WI38 (cell line): ENCODE results near the gene CAPG.
A peak's percentile ranks its signal among the peaks of the same experiment; 100 is the strongest.
"Not testable (repeated sequence)": the region's sequence is repeated elsewhere in the genome, so short reads cannot be mapped to it uniquely, and the experiment has no call there.

Source experiments
- H3K4me3 ChIP-seq: 2 replicates; pipeline ENCODE4 v1.5.1; 2011; ENCODE audit warnings: low read depth, mild to moderate bottlenecking, control low read depth, low read length
- CTCF ChIP-seq: IDR thresholded peaks from 2 replicates; pipeline ENCODE4 v1.5.1; 2012; ENCODE audit warnings: low read depth, mild to moderate bottlenecking, control low read depth, low read length

The CAPG gene

DNA sequence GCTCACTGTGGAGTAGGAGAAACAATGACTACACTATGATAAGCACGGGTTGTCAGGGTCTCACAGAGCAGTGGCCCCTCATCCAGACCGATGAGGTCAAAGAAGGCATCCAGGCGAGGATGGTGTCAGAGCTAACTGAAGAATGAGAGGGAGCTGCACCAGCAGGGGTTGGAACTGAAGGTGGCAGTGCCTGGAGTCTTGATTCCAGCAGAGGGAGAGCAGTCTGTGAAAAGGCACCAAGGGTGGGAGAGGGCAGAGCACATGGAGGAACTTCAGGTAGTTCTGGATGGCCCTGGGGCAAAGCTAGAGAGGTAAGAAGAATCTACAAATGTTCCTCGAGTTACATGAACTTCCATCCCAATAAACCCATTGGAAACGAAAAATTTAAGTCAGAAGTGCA is 43.0 kb downstream of the CAPG start:
- no peak overlapping the region for H3K4me3 ChIP-seq
- no peak for TF ChIP-seq CTCF

DNA sequence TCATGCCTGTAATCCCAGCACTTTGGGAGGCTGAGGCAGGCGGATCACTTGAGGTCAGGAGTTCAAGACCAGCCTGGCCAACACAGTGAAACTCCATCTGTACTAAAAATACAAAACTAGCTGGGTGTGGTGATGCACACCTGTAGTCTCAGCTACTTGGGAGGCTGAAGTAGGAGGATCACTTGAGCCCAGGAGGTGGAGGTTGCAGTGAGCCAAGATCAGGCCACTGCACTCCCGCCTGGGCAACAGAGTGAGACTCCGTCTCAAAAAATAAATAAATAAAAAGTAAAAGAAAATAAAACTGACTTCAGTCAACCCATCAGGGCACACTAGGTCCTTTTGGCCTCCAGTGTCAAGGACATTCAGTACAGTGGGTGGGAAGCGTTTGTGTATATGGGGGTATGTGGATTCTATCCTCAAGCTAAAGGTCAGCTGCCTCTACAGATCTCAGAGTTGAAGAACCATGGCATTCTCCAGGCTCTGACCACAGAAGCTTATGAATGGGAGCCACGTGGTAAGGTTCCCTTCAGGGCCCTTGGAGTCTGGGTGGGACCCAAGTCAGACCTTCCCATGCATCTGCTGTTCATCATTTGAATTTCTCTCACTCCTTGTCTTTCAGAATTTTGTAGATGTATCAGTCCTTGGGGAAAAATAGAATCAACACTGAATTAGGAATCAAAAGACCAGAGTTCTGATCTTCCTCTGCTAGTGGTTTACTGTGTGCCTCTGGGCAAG is 47.3 kb downstream of the CAPG start:
- not testable (repeated sequence) for H3K4me3 ChIP-seq

DNA sequence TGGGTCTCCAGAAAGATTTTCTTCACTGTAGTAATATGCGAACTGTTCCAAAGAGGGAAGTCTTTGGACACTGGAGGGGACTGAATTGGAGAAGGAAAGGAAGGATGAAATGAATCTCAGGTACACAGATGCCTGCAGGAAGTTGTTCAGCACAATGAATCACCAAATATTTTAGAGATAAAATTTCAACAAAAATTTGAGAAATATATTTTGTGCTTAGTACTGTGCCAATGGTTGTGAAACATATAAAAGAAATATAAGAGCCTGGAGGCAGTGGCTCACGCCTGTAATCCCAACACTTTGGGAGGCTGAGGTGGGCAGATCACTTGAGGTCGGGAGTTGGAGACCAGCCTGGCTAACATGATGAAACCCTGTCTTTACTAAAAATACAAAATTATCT is 52.4 kb downstream of the CAPG start:
- TF ChIP-seq CTCF: no peak
- H3K4me3 ChIP-seq: no peak overlapping the region

GRCh38 chr2:85356186-85356585 is 54.0 kb downstream of the CAPG start:
- TF ChIP-seq CTCF: no peak
- H3K4me3 ChIP-seq: no peak overlapping the region

DNA sequence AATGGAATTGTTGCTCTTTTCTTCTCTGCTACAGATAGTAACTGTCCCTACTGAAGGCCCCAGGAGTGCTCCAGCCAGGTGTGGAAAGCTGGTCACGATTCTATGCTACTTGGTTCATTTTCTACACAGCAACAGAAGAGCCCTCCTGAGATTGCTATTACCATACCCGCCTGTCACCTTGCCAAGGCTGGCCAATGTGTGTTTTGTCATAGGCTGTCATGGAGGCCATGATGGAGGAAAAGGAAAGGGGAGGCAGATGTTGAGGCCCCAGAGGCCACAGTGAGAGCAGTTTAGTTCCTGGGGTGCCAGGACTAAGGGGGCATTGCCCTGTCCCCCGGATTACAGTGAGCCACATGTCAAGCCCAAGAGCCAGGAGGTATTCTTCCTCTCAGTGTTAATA is 54.6 kb downstream of the CAPG start:
- H3K4me3 ChIP-seq: peak overlapping the region; percentile 95

GRCh38 chr2:85355073-85355410 is 55.1 kb downstream of the CAPG start:
- TF ChIP-seq CTCF: no peak
- H3K4me3 ChIP-seq: peak overlapping the region; percentile 95

More for the DNA sequence above, 54.6 kb downstream of the CAPG start:
- no peak for TF ChIP-seq CTCF

- TF ChIP-seq CTCF: no peak
- peak within 1 kb of the TSS; percentile 95 for H3K4me3 ChIP-seq
These were observed 55.7 kb downstream of the CAPG start, which contains the start of the genes ELMOD3 and RETSAT for GRCh38 chr2:85354286-85355072. Gene ELMOD3 (plus strand): TSS chr2:85354769. CDS start chr2:85357199, 2,430 bp downstream. Gene RETSAT (minus strand): TSS chr2:85354528. CDS start chr2:85354507, 21 bp downstream.
